Amniotic epithelial cell (primary cell): ENCODE results near the gene GJB6.
"Not testable (repeated sequence)": the region's sequence is repeated elsewhere in the genome, so short reads cannot be mapped to it uniquely, and the experiment has no call there.

Experiments
- DNase-seq: peaks from one replicate; pipeline ENCODE4 v3.0.0-alpha.2; 2010; ENCODE audit warnings: low read depth

The GJB6 gene

GRCh38 chr13:20231839-20232555 lies at the start of gene GJB6:
Gene GJB6 (minus strand): TSS chr13:20232319. CDS start chr13:20223480, 8,839 bp downstream.
- DNase-seq: no peak

- not testable (repeated sequence) for DNase-seq
These were observed 44.8 kb upstream of the GJB6 start for GRCh38 chr13:20276901-20277300.

GRCh38 chr13:20274466-20274865 lies 42.3 kb upstream of the GJB6 start:
- DNase-seq: no peak

- DNase-seq: no peak
These were observed 40.6 kb upstream of the GJB6 start for GRCh38 chr13:20272588-20273171.

GRCh38 chr13:20272104-20272503 lies 40.0 kb upstream of the GJB6 start:
- no peak for DNase-seq

GRCh38 chr13:20271441-20271840 lies 39.3 kb upstream of the GJB6 start:
- DNase-seq: no peak

- DNase-seq: peak; percentile 29
These were observed 38.2 kb upstream of the GJB6 start for GRCh38 chr13:20270163-20270865.

GRCh38 chr13:20264271-20265018 lies 32.3 kb upstream of the GJB6 start:
- no peak for DNase-seq

GRCh38 chr13:20263393-20264044 lies 31.4 kb upstream of the GJB6 start:
- no peak for DNase-seq

GRCh38 chr13:20258963-20259288 lies 26.8 kb upstream of the GJB6 start:
- DNase-seq: no peak

GRCh38 chr13:20258208-20258962 lies 26.3 kb upstream of the GJB6 start:
- no peak for DNase-seq

GRCh38 chr13:20254076-20254475 lies 22.0 kb upstream of the GJB6 start:
- no peak for DNase-seq

- no peak for DNase-seq
These were observed 17.8 kb upstream of the GJB6 start for GRCh38 chr13:20249913-20250312.

- no peak for DNase-seq
These were observed 15.8 kb upstream of the GJB6 start for GRCh38 chr13:20247963-20248362.

GRCh38 chr13:20247403-20247802 lies 15.3 kb upstream of the GJB6 start:
- DNase-seq: no peak

- no peak for DNase-seq
These were observed 9.5 kb upstream of the GJB6 start for GRCh38 chr13:20241593-20241992.

GRCh38 chr13:20239748-20240147 lies 7.6 kb upstream of the GJB6 start:
- no peak for DNase-seq

- DNase-seq: no peak
These were observed 598 bp upstream of the GJB6 start for GRCh38 chr13:20232556-20233277.

GRCh38 chr13:20230913-20231838 lies 943 bp downstream of the GJB6 start:
- DNase-seq: no peak

GRCh38 chr13:20227730-20228129 lies 4.4 kb downstream of the GJB6 start:
- no peak for DNase-seq
